Heart right ventricle (tissue), 16 donors: ENCODE measurements around the gene ZNF341. TPM values are rescaled to one million over a fixed set of nuclear protein-coding genes. Genes with fewer than 3 reads are reported as not detected.

Source experiments
- ATAC-seq, 8 donors: fragments of 200-7000 bp; cut with Tn5 transposase; one replicate each; pipeline ENCODE4 v1.9.1; 2020; ENCODE audit warnings: mild to moderate bottlenecking in 8 of 8, moderate library complexity in 8 of 8, moderate number of reproducible peaks in 1 of 8
- DNase-seq, 2 donors: peaks; one replicate each; pipeline ENCODE4 v3.0.0-alpha.2; 2020
- H3K27ac ChIP-seq, 10 donors: fragments of 200-600 bp; sonication (generic) in 2 of 10; one replicate each; pipeline versions ENCODE4 v1.5.0 to v1.8.0; 2020 to 2022; ENCODE audit warnings: mild to moderate bottlenecking in 3 of 10
- H3K27me3 ChIP-seq, 7 donors: fragments of 200-600 bp; one replicate each; pipeline ENCODE4 v1.8.0; 2021 to 2022; ENCODE audit warnings: mild to moderate bottlenecking in 2 of 7
- H3K36me3 ChIP-seq, 9 donors: fragments of 200-600 bp; sonication (generic) in 1 of 9; one replicate each; pipeline versions ENCODE4 v1.5.0 to v1.8.0; 2020 to 2022; ENCODE audit warnings: mild to moderate bottlenecking in 2 of 9
- H3K4me1 ChIP-seq, 9 donors: fragments of 200-600 bp; sonication (generic) in 1 of 9; one replicate each; pipeline versions ENCODE4 v1.5.0 to v1.8.0; 2020 to 2022; ENCODE audit warnings: mild to moderate bottlenecking in 4 of 9
- H3K4me3 ChIP-seq, 10 donors: fragments of 200-600 bp; sonication (generic) in 2 of 10; one replicate each; pipeline versions ENCODE4 v1.5.0 to v1.8.0; 2020 to 2022; ENCODE audit warnings: mild to moderate bottlenecking in 7 of 10, moderate library complexity in 2 of 10
- H3K9me3 ChIP-seq, 11 donors: fragments of 200-600 bp in 10 of 11; sonication (generic) in 2 of 11; one replicate each; pipeline versions ENCODE4 v1.5.0 to v1.8.0; 2013 to 2022; ENCODE audit warnings: mild to moderate bottlenecking in 2 of 11, control low read depth in 1 of 11, moderate library complexity in 1 of 11
- WGBS, 2 donors: extraction: QIAGEN DNeasy Blood & Tissue Kit; methylation state at CpG; one replicate each; pipeline ENCODE4 v1.1.7; 2013; ENCODE audit warnings: inconsistent platforms in 1 of 2; 5-methylcytosine and 5-hydroxymethylcytosine counted together
- intact Hi-C, 10 donors: fragments of 100-400 bp; cut with DNase I; formaldehyde crosslinking; loops; one replicate each; pipeline versions ENCODE4 v1.11.1 to v1.14.2; 2022
- polyA plus RNA-seq, 2 donors: library from polyadenylated mRNA; stranded (reverse); fragments of 200-250 nt; gene quantifications; one replicate each; pipeline ENCODE4 v1.2.3, GENCODE V29; 2013
- total RNA-seq, 10 donors: library from RNA; stranded (reverse); fragmentation: NEBNext Ultra II Directional in 3 of 10; extraction: Animal tissue kit (Norgen Biotek cat#: 25700) in 3 of 10; gene quantifications; one replicate each; pipeline versions ENCODE4 v1.2.1 to v1.2.4, GENCODE V29; 2021 to 2023
- TF ChIP-seq, protein P1 (sequence below), 9 donors: fragments of 200-600 bp; sonication (generic) in 2 of 9; IDR thresholded peaks; one replicate each; pipeline versions ENCODE4 v1.5.0 to v1.8.0; 2021 to 2022; ENCODE audit warnings: antibody characterized with exemption in 9 of 9, mild to moderate bottlenecking in 5 of 9, moderate library complexity in 1 of 9
- donor health status: Arrhythmogenic right ventricular cardiomyopathy.
- donor health status: ischemic (EF 13 %, LVEDD 7.1; RV severe dilation, severe dysfunction).
- donor health status: healthy with polysubstance abuse.
- donor health status: DM: no; HTN: yes; CAD: no.
- donor health status: DM: no; HTN: no; CAD: no.
- donor health status: ischemic (EF 25% LVEDD 6.9; RV normal size, moderate dysfunction).
- donor health status: ischemic (EF 25% LVEDD 5.7; RV mildly dilated, moderate dysfunction).
- donor health status: healthy.
- donor health status: DM: yes; HTN: yes; CAD: no.
- donor health status: Ischemic cardiomyopathy.
- donor health status: ischemic (EF 35%, LVEDD 5.7; RV mildly dilated, moderate dysfunction).
- donor health status: nonischemic (EF 11% LVEDD 7.7; RV severe dilation, severe dysfunction).
- donor health status: DM: yes; HTN: yes; CAD: no.
- donor health status: PGD.
- donor health status: ischemic (EF 29% LVEDD 5.4; RV normal size, mild dysfunction).
- donor health status: nonischemic (EF 23%, LVEDD 6.1; RV moderate dilation, normal function).

Gene ZNF341
- total and polyA plus RNA-seq, 12 donors, result 0.85 to 3.7 (median 1.7) TPM

DNA sequence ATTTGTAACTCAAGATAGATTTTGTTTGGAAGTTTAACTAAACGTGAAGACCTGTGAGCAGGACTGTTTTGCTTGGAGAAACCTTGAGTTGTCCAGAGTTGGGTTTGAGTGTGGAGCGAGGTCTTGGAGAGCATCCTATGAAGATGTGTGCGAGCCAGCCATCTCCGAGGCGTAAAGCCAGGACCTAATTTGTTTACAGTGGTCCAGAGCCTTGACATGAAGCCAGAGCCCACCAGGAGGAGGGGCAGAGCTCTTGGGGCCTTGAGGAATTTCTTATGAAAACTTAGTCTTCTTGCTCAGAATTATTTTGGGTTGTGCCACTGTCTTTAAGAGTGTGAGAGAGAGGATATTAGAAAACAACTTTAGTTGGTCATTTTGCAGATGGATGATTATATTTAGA is 85.6 kb downstream of the ZNF341 start:
- Histone ChIP-seq H3K4me3 (no peak overlapping the region), H3K4me1 (peaks cover 6 to 100% (median 91%) of the 10 kb centered on the region in 9 donors), H3K9me3 (no peaks in the 10 kb centered on the region), H3K27ac (no peak overlapping the region), H3K36me3 (peaks cover 0 to 26% (median 0%) of the 10 kb centered on the region in 9 donors), H3K27me3 (no peaks in the 10 kb centered on the region)
- whole genome bisulfite sequencing, 2 donors, result 74 to 76% methylated on average over 5 of the region's 5 CpGs
- no peak for DNase-seq
- TF ChIP-seq, protein P1, sequence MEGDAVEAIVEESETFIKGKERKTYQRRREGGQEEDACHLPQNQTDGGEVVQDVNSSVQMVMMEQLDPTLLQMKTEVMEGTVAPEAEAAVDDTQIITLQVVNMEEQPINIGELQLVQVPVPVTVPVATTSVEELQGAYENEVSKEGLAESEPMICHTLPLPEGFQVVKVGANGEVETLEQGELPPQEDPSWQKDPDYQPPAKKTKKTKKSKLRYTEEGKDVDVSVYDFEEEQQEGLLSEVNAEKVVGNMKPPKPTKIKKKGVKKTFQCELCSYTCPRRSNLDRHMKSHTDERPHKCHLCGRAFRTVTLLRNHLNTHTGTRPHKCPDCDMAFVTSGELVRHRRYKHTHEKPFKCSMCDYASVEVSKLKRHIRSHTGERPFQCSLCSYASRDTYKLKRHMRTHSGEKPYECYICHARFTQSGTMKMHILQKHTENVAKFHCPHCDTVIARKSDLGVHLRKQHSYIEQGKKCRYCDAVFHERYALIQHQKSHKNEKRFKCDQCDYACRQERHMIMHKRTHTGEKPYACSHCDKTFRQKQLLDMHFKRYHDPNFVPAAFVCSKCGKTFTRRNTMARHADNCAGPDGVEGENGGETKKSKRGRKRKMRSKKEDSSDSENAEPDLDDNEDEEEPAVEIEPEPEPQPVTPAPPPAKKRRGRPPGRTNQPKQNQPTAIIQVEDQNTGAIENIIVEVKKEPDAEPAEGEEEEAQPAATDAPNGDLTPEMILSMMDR (IDR thresholded peaks at IDR 0.05), result no peak
- ATAC-seq, result no peak
- intact Hi-C loops, result loop anchor here in 1 of 10 donors (5.0 kb wide), 1 partner anchor 35 kb away; no protein-coding TSS in a partner anchor

DNA sequence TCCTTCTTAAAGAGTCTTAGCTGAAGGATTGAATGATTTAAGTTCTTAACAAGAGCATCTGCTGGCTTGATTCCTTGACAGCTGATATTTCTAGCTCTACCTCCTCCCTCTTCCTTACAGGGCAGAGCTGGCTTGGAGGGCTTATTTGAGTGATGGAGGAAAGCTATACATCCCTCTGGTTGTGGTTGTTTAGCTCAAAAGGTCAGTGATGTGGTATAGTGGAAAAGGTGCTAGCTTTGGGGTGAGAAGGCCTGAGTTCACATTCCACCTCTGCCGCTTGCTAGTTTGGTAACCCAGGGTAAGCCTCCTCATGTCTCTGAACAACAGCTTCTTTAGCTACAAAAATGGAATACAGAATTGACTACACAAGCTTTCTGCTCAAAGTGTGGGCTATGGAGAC is 87.7 kb downstream of the ZNF341 start:
- ATAC-seq, result no peak
- H3K9me3 ChIP-seq, result no peaks in the 10 kb centered on the region
- peaks cover 0 to 36% (median 0%) of the 10 kb centered on the region in 9 donors for H3K36me3 ChIP-seq
- no peak overlapping the region for H3K4me3 ChIP-seq
- DNase-seq, result no peak
- H3K27ac ChIP-seq, result peak overlapping the region in 1 of 10 donors; percentile 6
- H3K27me3 ChIP-seq, result no peaks in the 10 kb centered on the region
- peaks cover 2 to 96% (median 85%) of the 10 kb centered on the region in 9 donors for H3K4me1 ChIP-seq
- TF ChIP-seq, protein P1 (IDR thresholded peaks at IDR 0.05), result no peak
- WGBS, 2 donors, result 95 to 98% methylated on average over 1 of the region's 1 CpG
- intact Hi-C loops, result loop anchor here in 1 of 10 donors (5.0 kb wide), 1 partner anchor 33 kb away; no protein-coding TSS in a partner anchor

DNA sequence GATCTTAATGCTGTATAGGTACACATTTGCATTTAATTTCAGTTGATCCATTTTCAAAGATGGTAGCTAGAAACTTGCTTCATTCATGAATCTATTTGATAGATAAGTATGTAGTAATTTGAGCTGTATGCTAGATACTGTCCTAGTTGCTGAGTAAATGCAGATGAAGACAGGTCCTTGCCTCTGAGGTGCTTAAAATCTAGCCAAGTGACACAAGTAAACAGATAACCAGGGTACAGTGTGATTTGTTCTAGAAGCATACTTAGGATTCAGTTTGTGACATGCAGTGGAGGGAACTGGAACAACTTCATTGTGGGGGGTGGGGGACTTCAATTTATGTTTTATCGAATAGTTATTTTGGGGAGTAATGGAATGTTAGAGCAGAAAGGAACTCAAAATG is 88.6 kb downstream of the ZNF341 start:
- peak in 4 of 8 donors; percentile 27 to 69 (median 42) for ATAC-seq
- 59 to 67% methylated on average over 1 of the region's 1 CpG for WGBS, 2 donors
- intact Hi-C loops, result no loop called here
- no peak overlapping the region for H3K4me3 ChIP-seq
- H3K27me3 ChIP-seq, result no peaks in the 10 kb centered on the region
- no peaks in the 10 kb centered on the region for H3K9me3 ChIP-seq
- TF ChIP-seq, protein P1 (IDR thresholded peaks at IDR 0.05), result no peak
- peak overlapping the region in 3 of 10 donors; percentile 1 to 17 (median 9) for H3K27ac ChIP-seq
- H3K36me3 ChIP-seq, result peaks cover 0 to 35% (median 0%) of the 10 kb centered on the region in 9 donors
- H3K4me1 ChIP-seq, result peaks cover 2 to 96% (median 85%) of the 10 kb centered on the region in 9 donors
- no peak for DNase-seq

DNA sequence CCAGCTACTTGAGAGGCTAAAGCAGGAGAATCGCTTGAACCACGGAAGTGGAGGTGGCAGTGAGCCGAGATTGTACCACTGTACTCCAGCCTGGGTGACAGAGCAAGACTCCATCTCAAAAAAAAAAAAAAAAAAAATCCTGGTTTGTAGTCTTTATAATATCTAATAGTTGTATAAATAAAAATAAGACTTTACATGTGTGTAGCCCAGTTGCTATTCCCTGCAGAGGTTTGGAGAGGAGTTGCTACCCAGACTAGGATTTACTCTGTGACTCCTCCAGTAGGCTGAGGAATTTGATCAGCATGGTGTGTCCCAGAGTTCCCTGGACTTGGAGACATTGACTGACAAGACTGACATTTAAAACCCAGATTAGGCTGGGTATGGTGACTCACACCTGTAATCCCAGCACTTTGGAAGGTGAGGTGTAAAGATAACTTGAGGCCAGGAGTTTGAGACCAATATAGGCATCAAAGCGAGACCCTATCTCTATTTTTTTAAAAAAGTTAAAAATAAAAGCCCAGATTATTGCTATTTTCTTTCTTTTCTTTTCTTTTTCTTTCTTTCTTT is 89.6 kb downstream of the ZNF341 start:
- peak overlapping the region in 3 of 10 donors; percentile 2 to 17 (median 9) for H3K27ac ChIP-seq
- H3K36me3 ChIP-seq, result peaks cover 0 to 25% (median 0%) of the 10 kb centered on the region in 9 donors
- DNase-seq, result no peak
- H3K4me3 ChIP-seq, result no peak overlapping the region
- intact Hi-C loops, result no loop called here
- ATAC-seq, result peak in 4 of 8 donors; percentile 22 to 38 (median 26)
- H3K9me3 ChIP-seq, result no peaks in the 10 kb centered on the region
- 66 to 88% methylated on average over 4 of the region's 4 CpGs for WGBS, 2 donors
- TF ChIP-seq, protein P1 (IDR thresholded peaks at IDR 0.05), result no peak
- H3K27me3 ChIP-seq, result no peaks in the 10 kb centered on the region
- H3K4me1 ChIP-seq, result peaks cover 2 to 96% (median 85%) of the 10 kb centered on the region in 9 donors
